LNCaP clone FGC (cell line): Measurements from ENCODE around the gene SHQ1.
"Not testable (repeated sequence)": the region's sequence is repeated elsewhere in the genome, so short reads cannot be mapped to it uniquely, and the experiment has no call there.

Experiments
- DNase-seq: peaks from one replicate; pipeline ENCODE4 v3.0.0-alpha.2; 2011; ENCODE audit warnings: low read depth
- H3K4me3 ChIP-seq: 2 replicates; pipeline ENCODE4 v1.5.1; 2011; ENCODE audit warnings: mild to moderate bottlenecking, low read depth, low read length, control low read depth
- TF ChIP-seq, protein P1 (sequence below): IDR thresholded peaks from 2 replicates; pipeline ENCODE4 v1.5.1; 2012; ENCODE audit warnings: mild to moderate bottlenecking; ENCODE audit not compliant: control insufficient read depth, insufficient read depth; ENCODE audit errors: extremely low read depth

SHQ1 gene

GRCh38 chr3:72725229-72725628 is 123.0 kb downstream of the SHQ1 start:
- TF ChIP-seq, protein P1, sequence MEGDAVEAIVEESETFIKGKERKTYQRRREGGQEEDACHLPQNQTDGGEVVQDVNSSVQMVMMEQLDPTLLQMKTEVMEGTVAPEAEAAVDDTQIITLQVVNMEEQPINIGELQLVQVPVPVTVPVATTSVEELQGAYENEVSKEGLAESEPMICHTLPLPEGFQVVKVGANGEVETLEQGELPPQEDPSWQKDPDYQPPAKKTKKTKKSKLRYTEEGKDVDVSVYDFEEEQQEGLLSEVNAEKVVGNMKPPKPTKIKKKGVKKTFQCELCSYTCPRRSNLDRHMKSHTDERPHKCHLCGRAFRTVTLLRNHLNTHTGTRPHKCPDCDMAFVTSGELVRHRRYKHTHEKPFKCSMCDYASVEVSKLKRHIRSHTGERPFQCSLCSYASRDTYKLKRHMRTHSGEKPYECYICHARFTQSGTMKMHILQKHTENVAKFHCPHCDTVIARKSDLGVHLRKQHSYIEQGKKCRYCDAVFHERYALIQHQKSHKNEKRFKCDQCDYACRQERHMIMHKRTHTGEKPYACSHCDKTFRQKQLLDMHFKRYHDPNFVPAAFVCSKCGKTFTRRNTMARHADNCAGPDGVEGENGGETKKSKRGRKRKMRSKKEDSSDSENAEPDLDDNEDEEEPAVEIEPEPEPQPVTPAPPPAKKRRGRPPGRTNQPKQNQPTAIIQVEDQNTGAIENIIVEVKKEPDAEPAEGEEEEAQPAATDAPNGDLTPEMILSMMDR, result no peak
- DNase-seq, result no peak
- H3K4me3 ChIP-seq, result no peak overlapping the region

DNA sequence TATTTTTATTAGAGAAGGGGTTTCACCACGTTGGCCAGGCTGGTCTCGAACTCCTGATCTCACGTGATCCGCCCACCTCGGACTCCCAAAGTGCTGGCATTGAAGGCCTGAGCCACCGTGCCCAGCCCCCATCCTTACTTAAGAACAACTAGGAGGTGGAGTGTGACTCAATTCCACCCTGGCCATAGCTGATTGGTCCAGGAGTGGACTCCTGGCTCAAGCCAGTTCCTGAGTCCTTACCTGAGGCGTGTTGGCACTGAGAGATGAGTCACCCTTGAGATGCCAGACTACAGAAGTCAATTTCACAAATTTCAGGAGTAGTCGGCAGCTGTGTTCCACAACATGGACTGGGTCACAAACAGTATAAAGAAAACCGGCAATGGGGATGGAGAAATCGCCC is 124.2 kb downstream of the SHQ1 start:
- H3K4me3 ChIP-seq, result no peak overlapping the region
- TF ChIP-seq, protein P1, result no peak
- DNase-seq, result no peak

GRCh38 chr3:72722930-72723726 is 125.1 kb downstream of the SHQ1 start:
- DNase-seq, result peak; percentile 68
- TF ChIP-seq, protein P1, result no peak
- no peak overlapping the region for H3K4me3 ChIP-seq

- no peak overlapping the region for H3K4me3 ChIP-seq
- DNase-seq, result no peak
- TF ChIP-seq, protein P1, result no peak
Measured at GRCh38 chr3:72721683-72722381, 126.4 kb downstream of the SHQ1 start.

DNA sequence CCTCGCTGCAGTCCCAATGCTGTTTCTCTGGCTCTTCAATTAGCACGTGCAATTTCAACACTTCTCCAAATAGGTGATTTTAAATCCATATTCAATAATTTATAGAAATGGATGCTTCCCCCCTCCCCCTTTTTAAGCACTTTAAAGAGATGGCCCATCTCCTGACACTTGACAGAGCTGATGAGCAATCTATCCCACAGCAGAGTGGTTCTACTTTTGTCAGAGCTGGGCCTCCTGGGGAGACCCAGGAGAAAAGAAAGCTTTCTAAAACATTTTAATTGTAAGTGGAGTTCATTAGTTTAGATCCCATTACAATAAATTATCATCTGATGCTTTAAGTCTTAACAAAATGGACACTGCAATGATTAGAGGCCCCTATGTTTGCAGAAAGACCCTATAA is 127.7 kb downstream of the SHQ1 start:
- H3K4me3 ChIP-seq, result no peak overlapping the region
- no peak for DNase-seq
- TF ChIP-seq, protein P1, result no peak

- TF ChIP-seq, protein P1, result no peak
- no peak overlapping the region for H3K4me3 ChIP-seq
Measured at GRCh38 chr3:72719137-72719536, 129.1 kb downstream of the SHQ1 start.

DNA sequence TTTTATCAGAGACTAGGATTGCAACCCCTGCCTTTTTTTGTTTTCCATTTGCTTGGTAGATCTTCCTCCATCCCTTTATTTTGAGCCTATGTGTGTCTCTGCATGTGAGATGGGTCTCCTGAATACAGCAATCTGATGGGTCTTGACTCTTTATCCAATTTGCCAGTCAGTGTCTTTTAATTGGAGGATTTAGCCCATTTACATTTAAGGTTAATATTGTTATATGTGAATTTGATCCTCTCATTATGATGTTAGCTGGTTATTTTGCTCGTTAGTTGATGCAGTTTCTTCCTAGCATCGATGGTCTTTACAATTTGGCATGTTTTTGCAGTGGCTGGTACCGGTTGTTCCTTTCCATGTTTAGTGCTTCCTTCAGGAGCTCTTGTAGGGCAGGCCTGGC is 134.1 kb downstream of the SHQ1 start:
- DNase-seq, H3K4me3 ChIP-seq: not testable (repeated sequence)

More at GRCh38 chr3:72719137-72719536, 129.1 kb downstream of the SHQ1 start:
- DNase-seq, result no peak

DNA sequence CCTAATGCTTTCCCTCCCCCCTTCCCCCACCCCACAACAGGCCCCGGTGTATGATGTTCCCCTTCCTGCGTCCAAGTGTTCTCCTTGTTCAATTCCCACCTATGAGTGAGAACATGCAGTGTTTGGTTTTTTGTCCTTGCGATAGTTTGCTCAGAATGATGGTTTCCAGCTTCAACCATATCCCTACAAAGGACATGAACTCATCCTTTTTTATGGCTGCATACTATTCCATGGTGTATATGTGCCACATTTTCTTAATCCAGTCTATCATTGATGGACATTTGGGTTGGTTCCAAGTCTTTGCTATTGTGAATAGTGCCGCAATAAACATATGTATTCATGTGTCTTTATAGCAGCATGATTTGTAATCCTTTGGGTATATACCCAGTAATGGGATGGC is 137.8 kb downstream of the SHQ1 start:
- DNase-seq, H3K4me3 ChIP-seq: not testable (repeated sequence)
